Measurements from ENCODE around the gene LITAFD. TPM values are rescaled to one million over a fixed set of nuclear protein-coding genes. Genes with fewer than 3 reads are reported as not detected.

The LITAFD gene
- total and polyA plus RNA-seq, 4 donors: not detected

DNA sequence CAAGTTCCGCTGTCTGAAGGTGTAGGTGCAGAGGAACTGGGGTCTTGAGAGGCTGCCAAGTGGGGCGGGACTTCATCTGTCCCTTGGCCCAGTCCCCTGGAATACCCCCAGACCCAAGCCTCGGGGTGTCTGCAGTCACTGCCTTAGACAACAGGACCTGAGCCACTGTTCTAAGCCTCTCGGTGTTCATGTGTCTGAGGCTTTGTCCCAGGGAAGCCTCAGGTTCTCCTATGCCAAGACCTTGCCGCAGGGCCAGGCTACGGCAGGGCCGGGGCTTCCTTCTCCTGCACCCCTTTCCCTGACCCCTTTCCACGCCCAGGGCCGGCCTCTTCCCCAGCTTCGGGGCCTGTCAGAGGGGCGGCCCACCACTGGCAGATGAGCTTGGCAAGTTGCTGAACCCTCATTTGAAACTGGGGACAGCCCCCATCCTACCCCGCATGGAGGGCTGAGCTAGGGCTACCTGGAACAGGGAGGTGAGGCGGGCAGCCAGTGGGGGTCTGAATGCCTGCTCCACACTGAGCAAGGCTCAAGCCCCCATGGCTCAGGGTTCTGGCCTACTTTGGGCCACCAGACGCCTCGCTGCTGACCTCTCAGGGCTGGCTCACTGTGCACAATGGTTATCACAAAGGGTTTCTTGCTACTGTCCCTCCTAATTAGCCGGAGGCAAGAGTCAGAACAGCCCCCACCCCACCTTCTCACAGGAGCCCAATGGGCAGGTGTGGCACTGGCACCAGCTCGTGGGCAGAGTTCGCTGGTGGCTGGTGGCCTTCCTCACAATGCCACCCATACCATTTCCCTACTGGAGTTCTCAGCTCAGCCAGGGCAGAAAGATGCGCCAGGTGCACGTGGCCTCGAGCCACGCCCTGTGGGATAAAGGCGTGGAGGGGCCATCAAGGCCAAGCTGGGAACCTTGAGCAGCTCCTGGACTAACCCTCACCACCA, 7.1 kb downstream of the LITAFD start:
- TF ChIP-seq CTCF (IDR thresholded peaks at IDR 0.05; ENCODE audit: control extremely low read depth, extremely low read depth): no peak
- Histone ChIP-seq H3K4me3 (no peak overlapping the region), H3K9me3 (ENCODE audit: control insufficient read depth in 4 of 4, insufficient read depth in 3 of 4, low read length in 3 of 4) (no peaks in the 10 kb centered on the region), H3K36me3 (ENCODE audit: control insufficient read depth in 4 of 4, insufficient read depth in 4 of 4, low read length in 4 of 4) (peaks cover 10 to 46% (median 25%) of the 10 kb centered on the region in 4 donors), H3K4me1 (ENCODE audit: control insufficient read depth in 5 of 5, insufficient read depth in 5 of 5, low read length in 5 of 5) (peaks cover 0 to 11% (median 0%) of the 10 kb centered on the region in 5 donors), H3K27me3 (ENCODE audit: control insufficient read depth in 3 of 3, insufficient read depth in 3 of 3, low read length in 2 of 3) (no peaks in the 10 kb centered on the region), H3K27ac (ENCODE audit: low read depth in 1 of 2, low read length in 1 of 2) (no peak overlapping the region), H3K9ac (ENCODE audit: insufficient read depth in 1 of 2, low read length in 2 of 2) (no peak overlapping the region)
- DNase-seq (peak in 1 of 3 donors; percentile 1), ATAC-seq (ENCODE audit: insufficient read depth, low FRiP score) (no peak)
- 85 to 88% methylated on average over 23 of the region's 23 CpGs for WGBS, 2 donors

GRCh38 chr16:8889893-8890548, 7.9 kb downstream of the LITAFD start:
- no peaks in the 10 kb centered on the region for H3K27me3 ChIP-seq (ENCODE audit: control insufficient read depth in 3 of 3, insufficient read depth in 3 of 3, low read length in 2 of 3)
- 87 to 90% methylated on average over 14 of the region's 14 CpGs for WGBS, 2 donors
- peak in 1 of 3 donors; percentile 7 for DNase-seq
- peaks cover 0 to 11% (median 0%) of the 10 kb centered on the region in 5 donors for H3K4me1 ChIP-seq (ENCODE audit: control insufficient read depth in 5 of 5, insufficient read depth in 5 of 5, low read length in 5 of 5)
- H3K4me3 ChIP-seq: no peak overlapping the region
- H3K27ac ChIP-seq (ENCODE audit: low read depth in 1 of 2, low read length in 1 of 2): no peak overlapping the region
- no peak for ATAC-seq (ENCODE audit: insufficient read depth, low FRiP score)
- H3K9me3 ChIP-seq (ENCODE audit: control insufficient read depth in 4 of 4, insufficient read depth in 3 of 4, low read length in 3 of 4): no peaks in the 10 kb centered on the region
- TF ChIP-seq CTCF (IDR thresholded peaks at IDR 0.05; ENCODE audit: control extremely low read depth, extremely low read depth): no peak
- peaks cover 16 to 53% (median 29%) of the 10 kb centered on the region in 4 donors for H3K36me3 ChIP-seq (ENCODE audit: control insufficient read depth in 4 of 4, insufficient read depth in 4 of 4, low read length in 4 of 4)
- no peak overlapping the region for H3K9ac ChIP-seq (ENCODE audit: insufficient read depth in 1 of 2, low read length in 2 of 2)

- Histone ChIP-seq H3K36me3 (ENCODE audit: control insufficient read depth in 4 of 4, insufficient read depth in 4 of 4, low read length in 4 of 4) (peaks cover 21 to 58% (median 34%) of the 10 kb centered on the region in 4 donors), H3K27ac (ENCODE audit: low read depth in 1 of 2, low read length in 1 of 2) (no peak overlapping the region)
These were observed 8.4 kb downstream of the LITAFD start for GRCh38 chr16:8890549-8890921.

More at GRCh38 chr16:8890549-8890921, 8.4 kb downstream of the LITAFD start:
- DNase-seq (no peak), ATAC-seq (ENCODE audit: insufficient read depth, low FRiP score) (no peak)
- no peak overlapping the region for H3K9ac ChIP-seq (ENCODE audit: insufficient read depth in 1 of 2, low read length in 2 of 2)
- H3K27me3 ChIP-seq (ENCODE audit: control insufficient read depth in 3 of 3, insufficient read depth in 3 of 3, low read length in 2 of 3): no peaks in the 10 kb centered on the region
- H3K4me1 ChIP-seq (ENCODE audit: control insufficient read depth in 5 of 5, insufficient read depth in 5 of 5, low read length in 5 of 5): peaks cover 0 to 8% (median 0%) of the 10 kb centered on the region in 5 donors
- 93% methylated on average over 5 of the region's 5 CpGs for WGBS, 2 donors
- H3K4me3 ChIP-seq: no peak overlapping the region
- no peaks in the 10 kb centered on the region for H3K9me3 ChIP-seq (ENCODE audit: control insufficient read depth in 4 of 4, insufficient read depth in 3 of 4, low read length in 3 of 4)
- TF ChIP-seq CTCF (IDR thresholded peaks at IDR 0.05; ENCODE audit: control extremely low read depth, extremely low read depth): no peak
